Measurements from ENCODE around the gene THYN1. TPM values are rescaled to one million over a fixed set of nuclear protein-coding genes. Genes with fewer than 3 reads are reported as not detected.
A peak's percentile ranks its signal among the peaks of the same experiment; 100 is the strongest.
"Not testable (repeated sequence)": the region's sequence is repeated elsewhere in the genome, so short reads cannot be mapped to it uniquely, and the experiment has no call there.

THYN1 gene
- total and polyA plus RNA-seq, 12 donors, result 32.2 to 49.5 (median 43.4) TPM

GRCh38 chr11:134257101-134257500, 3.9 kb upstream of the THYN1 start:
- ATAC-seq (no peak), DNase-seq (no peak)
- TF ChIP-seq CTCF (IDR thresholded peaks at IDR 0.05), result no peak
- no peaks in the 10 kb centered on the region for H3K27me3 ChIP-seq
- H3K27ac ChIP-seq, result no peak overlapping the region
- no peaks in the 10 kb centered on the region for H3K9me3 ChIP-seq
- peaks cover 4 to 24% (median 17%) of the 10 kb centered on the region in 9 donors for H3K4me1 ChIP-seq
- peaks cover 0 to 56% (median 34%) of the 10 kb centered on the region in 9 donors for H3K36me3 ChIP-seq
- no peak overlapping the region for H3K4me3 ChIP-seq
- 94 to 97% methylated on average over 11 of the region's 11 CpGs for WGBS, 2 donors
- intact Hi-C loops (cut with DNase I), result loop anchor here in 2 of 10 donors (10.0 kb wide), 2 partner anchors 192 to 212 kb away; partner anchors contain the start of gene JAM3 (in 1 of the 2)

- intact Hi-C loops (cut with DNase I), result loop anchor here in 2 of 10 donors (10.0 kb wide), 2 partner anchors 190 to 210 kb away; partner anchors contain the start of gene JAM3 (in 1 of the 2)
- DNase-seq, H3K9me3 ChIP-seq, H3K27me3 ChIP-seq, H3K4me3 ChIP-seq, ATAC-seq, H3K27ac ChIP-seq: not testable (repeated sequence)
- WGBS, 2 donors, result 97% methylated on average over 5 of the region's 5 CpGs
- Histone ChIP-seq H3K4me1 (peaks cover 7 to 33% (median 25%) of the 10 kb centered on the region in 9 donors), H3K36me3 (peaks cover 0 to 52% (median 21%) of the 10 kb centered on the region in 9 donors)
These were observed 2.0 kb upstream of the THYN1 start for GRCh38 chr11:134255184-134255561.

GRCh38 chr11:134254433-134255183, 1.5 kb upstream of the THYN1 start:
- 58 to 69% methylated on average over 3 of the region's 3 CpGs for WGBS, 2 donors

GRCh38 chr11:134252346-134253187, 585 bp downstream of the THYN1 start:
- DNase-seq, result peak in 1 of 2 donors; percentile 18
- peak in 6 of 8 donors; percentile 1 to 32 (median 26) for ATAC-seq
- 8 to 9% methylated on average over 27 of the region's 27 CpGs for WGBS, 2 donors
- Histone ChIP-seq H3K4me1 (peaks cover 7 to 36% (median 25%) of the 10 kb centered on the region in 9 donors), H3K4me3 (peak overlapping the region; percentile 82 to 97 (median 93)), H3K36me3 (peaks cover 0 to 52% (median 25%) of the 10 kb centered on the region in 9 donors), H3K9me3 (no peaks in the 10 kb centered on the region), H3K27ac (peak overlapping the region in 9 of 10 donors; percentile 59 to 86 (median 80)), H3K27me3 (no peaks in the 10 kb centered on the region)
- no peak for TF ChIP-seq CTCF (IDR thresholded peaks at IDR 0.05)
- intact Hi-C loops (cut with DNase I), result loop anchor here in 5 of 10 donors (1.0 to 10.0 kb wide), 4 partner anchors 28 to 208 kb away; partner anchors contain the start of genes VPS26B (in 5 of the 5) and JAM3 (in 1 of the 5)

More at GRCh38 chr11:134254433-134255183, 1.5 kb upstream of the THYN1 start:
- H3K36me3 ChIP-seq, result peaks cover 0 to 52% (median 17%) of the 10 kb centered on the region in 9 donors
- H3K4me3 ChIP-seq, result peak overlapping the region in 9 of 10 donors; percentile 82 to 97 (median 93)
- H3K4me1 ChIP-seq, result peaks cover 7 to 36% (median 25%) of the 10 kb centered on the region in 9 donors
- DNase-seq (no peak), ATAC-seq (no peak)
- no peaks in the 10 kb centered on the region for H3K27me3 ChIP-seq
- intact Hi-C loops (cut with DNase I), result loop anchor here in 2 of 10 donors (10.0 kb wide), 2 partner anchors 190 to 210 kb away; partner anchors contain the start of gene JAM3 (in 1 of the 2)
- no peaks in the 10 kb centered on the region for H3K9me3 ChIP-seq
- H3K27ac ChIP-seq, result no peak overlapping the region
- no peak for TF ChIP-seq CTCF (IDR thresholded peaks at IDR 0.05)
